Parathyroid adenoma (tissue), 2 donors: ENCODE measurements around the gene MNT.

ENCODE experiments used
- H2AFZ ChIP-seq: fragments of 300-600 bp; sonication (generic); one replicate; pipeline ENCODE4 v1.7.0; 2017; ENCODE audit warnings: antibody characterized with exemption, mild to moderate bottlenecking
- H3K27ac ChIP-seq: fragments of 300-600 bp; sonication (generic); one replicate; pipeline ENCODE4 v1.7.0; 2017
- H3K27me3 ChIP-seq: fragments of 300-600 bp; sonication (generic); one replicate; pipeline ENCODE4 v1.7.0; 2017; ENCODE audit warnings: low read length; ENCODE audit not compliant: control insufficient read depth, insufficient read depth
- H3K36me3 ChIP-seq: fragments of 300-600 bp; sonication (generic); one replicate; pipeline ENCODE4 v1.7.0; 2017; ENCODE audit warnings: low read length; ENCODE audit not compliant: control insufficient read depth, insufficient read depth
- H3K4me1 ChIP-seq: fragments of 300-600 bp; sonication (generic); one replicate; pipeline ENCODE4 v1.7.0; 2017; ENCODE audit warnings: control low read depth
- H3K4me2 ChIP-seq: fragments of 300-600 bp; sonication (generic); one replicate; pipeline ENCODE4 v1.7.0; 2017; ENCODE audit warnings: low read length
- H3K4me3 ChIP-seq: fragments of 300-600 bp; sonication (generic); one replicate; pipeline ENCODE4 v1.7.0; 2017; ENCODE audit warnings: low read depth, low read length
- H3K79me2 ChIP-seq: fragments of 300-600 bp; sonication (generic); one replicate; pipeline ENCODE4 v1.7.0; 2017; ENCODE audit warnings: control low read depth
- H3K9ac ChIP-seq: fragments of 300-600 bp; sonication (generic); one replicate; pipeline ENCODE4 v1.7.0; 2017; ENCODE audit warnings: mild to moderate bottlenecking
- H3K9me3 ChIP-seq: fragments of 300-600 bp; sonication (generic); one replicate; pipeline ENCODE4 v1.7.0; 2017; ENCODE audit warnings: low read length; ENCODE audit not compliant: control insufficient read depth
- TF ChIP-seq, protein P1 (sequence below): fragments of 300-600 bp; sonication (generic); IDR thresholded peaks from one replicate; pipeline ENCODE4 v1.7.0; 2017; ENCODE audit warnings: antibody characterized with exemption, mild to moderate bottlenecking
- donor health status: primary hyperparathyroidism.

Gene MNT

DNA sequence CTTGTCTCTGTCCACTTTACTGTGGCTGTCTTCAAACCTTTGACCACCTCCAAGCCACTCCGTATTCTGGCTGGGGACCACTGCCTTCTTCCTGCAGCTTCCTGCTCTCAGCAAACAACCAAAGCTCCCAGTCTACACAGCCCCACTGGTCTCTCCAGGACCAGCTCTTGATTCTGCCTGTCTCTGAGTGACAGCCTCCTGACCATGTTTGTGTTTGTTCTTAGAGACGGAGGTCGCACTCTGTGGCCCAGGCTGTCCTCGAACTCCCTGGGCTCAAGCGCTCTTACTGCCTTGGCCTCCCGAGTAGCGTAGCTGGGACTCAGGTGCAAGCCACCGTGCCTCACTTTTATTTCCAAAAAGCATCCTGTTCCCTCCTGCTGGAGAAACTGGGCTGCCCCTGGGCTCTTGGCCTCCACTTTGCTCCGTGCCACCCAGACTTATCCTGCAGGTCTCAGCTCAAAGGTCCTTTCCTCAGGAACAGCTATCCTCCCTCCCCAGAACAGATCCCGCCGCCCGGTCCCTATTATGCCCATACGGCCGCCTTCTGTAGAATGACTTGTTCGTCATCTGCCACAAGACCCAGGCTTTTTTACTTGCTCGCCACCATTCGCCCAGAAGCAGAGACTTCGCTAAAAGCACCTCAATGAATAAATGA, 9.1 kb downstream of the MNT start:
- H3K79me2 ChIP-seq: peaks cover 27% of the 10 kb centered on the region
- H3K4me1 ChIP-seq: peaks cover 43% of the 10 kb centered on the region
- peak overlapping the region; percentile 57 for H2AFZ ChIP-seq
- TF ChIP-seq, protein P1, sequence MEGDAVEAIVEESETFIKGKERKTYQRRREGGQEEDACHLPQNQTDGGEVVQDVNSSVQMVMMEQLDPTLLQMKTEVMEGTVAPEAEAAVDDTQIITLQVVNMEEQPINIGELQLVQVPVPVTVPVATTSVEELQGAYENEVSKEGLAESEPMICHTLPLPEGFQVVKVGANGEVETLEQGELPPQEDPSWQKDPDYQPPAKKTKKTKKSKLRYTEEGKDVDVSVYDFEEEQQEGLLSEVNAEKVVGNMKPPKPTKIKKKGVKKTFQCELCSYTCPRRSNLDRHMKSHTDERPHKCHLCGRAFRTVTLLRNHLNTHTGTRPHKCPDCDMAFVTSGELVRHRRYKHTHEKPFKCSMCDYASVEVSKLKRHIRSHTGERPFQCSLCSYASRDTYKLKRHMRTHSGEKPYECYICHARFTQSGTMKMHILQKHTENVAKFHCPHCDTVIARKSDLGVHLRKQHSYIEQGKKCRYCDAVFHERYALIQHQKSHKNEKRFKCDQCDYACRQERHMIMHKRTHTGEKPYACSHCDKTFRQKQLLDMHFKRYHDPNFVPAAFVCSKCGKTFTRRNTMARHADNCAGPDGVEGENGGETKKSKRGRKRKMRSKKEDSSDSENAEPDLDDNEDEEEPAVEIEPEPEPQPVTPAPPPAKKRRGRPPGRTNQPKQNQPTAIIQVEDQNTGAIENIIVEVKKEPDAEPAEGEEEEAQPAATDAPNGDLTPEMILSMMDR: no peak
- H3K36me3 ChIP-seq: no peaks in the 10 kb centered on the region
- peak overlapping the region; percentile 83 for H3K27ac ChIP-seq
- H3K4me3 ChIP-seq: peak overlapping the region; percentile 45
- H3K4me2 ChIP-seq: peak overlapping the region; percentile 77
- H3K27me3 ChIP-seq: no peaks in the 10 kb centered on the region
- no peak overlapping the region for H3K9ac ChIP-seq
- H3K9me3 ChIP-seq: no peaks in the 10 kb centered on the region

GRCh38 chr17:2390199-2390836, 10.5 kb downstream of the MNT start:
- H3K27ac ChIP-seq: peak overlapping the region; percentile 8
- no peak overlapping the region for H3K9ac ChIP-seq
- H3K4me1 ChIP-seq: peaks cover 41% of the 10 kb centered on the region
- TF ChIP-seq, protein P1: no peak
- no peaks in the 10 kb centered on the region for H3K36me3 ChIP-seq
- no peaks in the 10 kb centered on the region for H3K9me3 ChIP-seq
- H3K27me3 ChIP-seq: no peaks in the 10 kb centered on the region
- H3K4me3 ChIP-seq: no peak overlapping the region
- H3K4me2 ChIP-seq: no peak overlapping the region
- H3K79me2 ChIP-seq: peaks cover 27% of the 10 kb centered on the region
- H2AFZ ChIP-seq: no peak overlapping the region

GRCh38 chr17:2388683-2389055, 12.2 kb downstream of the MNT start:
- H3K4me1 ChIP-seq: peaks cover 43% of the 10 kb centered on the region
- H3K9ac ChIP-seq: no peak overlapping the region
- H3K79me2 ChIP-seq: peaks cover 27% of the 10 kb centered on the region
- TF ChIP-seq, protein P1: no peak
- no peaks in the 10 kb centered on the region for H3K36me3 ChIP-seq
- no peaks in the 10 kb centered on the region for H3K9me3 ChIP-seq
- H3K27me3 ChIP-seq: no peaks in the 10 kb centered on the region
- H2AFZ ChIP-seq: no peak overlapping the region
- no peak overlapping the region for H3K27ac ChIP-seq
- no peak overlapping the region for H3K4me2 ChIP-seq
- H3K4me3 ChIP-seq: no peak overlapping the region

DNA sequence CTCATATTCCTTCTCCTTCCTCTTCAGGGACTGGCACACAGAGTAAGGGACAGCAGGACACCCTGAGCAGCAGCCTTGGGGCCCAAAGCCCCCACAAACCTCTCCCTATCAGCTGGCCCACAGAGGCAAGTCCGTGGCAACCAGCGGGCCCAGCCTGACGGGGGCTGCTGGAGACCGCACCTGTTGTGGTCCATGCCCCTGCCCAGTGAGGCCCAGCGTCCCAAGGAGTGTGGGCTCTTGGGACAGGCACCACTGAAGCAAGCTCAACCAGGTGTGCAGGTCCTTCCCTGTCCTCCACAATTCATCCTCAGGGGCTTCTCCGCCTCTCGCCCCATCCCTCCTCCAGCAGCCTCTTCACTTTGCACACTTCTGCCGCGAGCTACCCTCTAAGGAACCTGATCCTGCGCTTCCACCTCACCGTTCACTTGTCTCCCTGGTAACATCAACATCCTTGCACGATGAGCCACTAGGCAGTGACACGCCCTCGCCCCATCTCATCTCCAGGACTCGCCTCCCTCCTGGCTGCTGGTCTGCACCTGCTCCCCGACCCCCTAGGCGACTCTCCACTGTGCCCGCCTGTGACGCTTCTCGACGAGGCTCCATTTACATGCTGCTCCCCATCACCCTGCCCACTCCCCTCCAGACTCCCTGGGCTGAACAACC, 12.7 kb downstream of the MNT start:
- TF ChIP-seq, protein P1: no peak
- Histone ChIP-seq H3K4me2 (no peak overlapping the region), H2AFZ (no peak overlapping the region), H3K9ac (no peak overlapping the region), H3K9me3 (no peaks in the 10 kb centered on the region), H3K79me2 (peaks cover 27% of the 10 kb centered on the region), H3K4me3 (no peak overlapping the region), H3K27me3 (no peaks in the 10 kb centered on the region), H3K4me1 (peaks cover 49% of the 10 kb centered on the region), H3K27ac (no peak overlapping the region), H3K36me3 (no peaks in the 10 kb centered on the region)
